Sigmoid colon (tissue), 7 donors: ENCODE data around the gene CRLF2. TPM values are rescaled to one million over a fixed set of nuclear protein-coding genes. Genes with fewer than 3 reads are reported as not detected.

Experiments
- DNase-seq: peaks from one replicate; pipeline ENCODE4 v3.0.0-alpha.2; 2019
- H3K27ac ChIP-seq, 4 donors: fragments of 200-600 bp; sonication (generic); one replicate each; pipeline ENCODE4 v1.5.1; 2016 to 2019; ENCODE audit warnings: mild to moderate bottlenecking in 1 of 4
- H3K27me3 ChIP-seq, 3 donors: fragments of 200-600 bp; sonication (generic); one replicate each; pipeline ENCODE4 v1.5.1; 2019; ENCODE audit warnings: mild to moderate bottlenecking in 1 of 3
- H3K36me3 ChIP-seq, 4 donors: fragments of 200-600 bp; sonication (generic); one replicate each; pipeline ENCODE4 v1.5.1; 2016 to 2019
- H3K4me1 ChIP-seq, 4 donors: fragments of 200-600 bp; sonication (generic); one replicate each; pipeline ENCODE4 v1.5.1; 2017 to 2019
- H3K4me3 ChIP-seq, 4 donors: fragments of 200-600 bp; sonication (generic); one replicate each; pipeline ENCODE4 v1.5.1; 2017 to 2019; ENCODE audit warnings: mild to moderate bottlenecking in 2 of 4, moderate library complexity in 1 of 4
- H3K9me3 ChIP-seq, 4 donors: fragments of 200-600 bp in 3 of 4; sonication (generic) in 3 of 4; one replicate each; pipeline versions ENCODE4 v1.5.1 to v1.6.1; 2013 to 2019
- CTCF ChIP-seq, 4 experiments: fragments of 450-650 bp in 3 of 4; fragments of 200-600 bp in 1 of 4; IDR thresholded peaks; one replicate each; pipeline ENCODE4 v1.5.1; 2016 to 2019; ENCODE audit warnings: antibody characterized with exemption in 4 of 4, mild to moderate bottlenecking in 3 of 4, moderate library complexity in 2 of 4
- EP300 ChIP-seq, 4 donors: sonication (generic); formaldehyde crosslinking; IDR thresholded peaks; one replicate each; pipeline ENCODE4 v1.6.1; 2017; ENCODE audit warnings: antibody characterized with exemption in 4 of 4
- POLR2A ChIP-seq, 2 donors: fragments of 450-650 bp; IDR thresholded peaks; one replicate each; pipeline ENCODE4 v1.6.1; 2016; ENCODE audit warnings: antibody characterized with exemption in 2 of 2, mild to moderate bottlenecking in 2 of 2, moderate library complexity in 2 of 2
- POLR2AphosphoS5 ChIP-seq, 4 donors: sonication (generic); formaldehyde crosslinking; IDR thresholded peaks; one replicate each; pipeline ENCODE4 v1.6.1; 2017; ENCODE audit warnings: antibody characterized with exemption in 4 of 4
- WGBS, 2 donors: extraction: QIAGEN DNeasy Blood & Tissue Kit; methylation state at CpG; one replicate each; pipeline ENCODE4 v1.1.7; 2013; 5-methylcytosine and 5-hydroxymethylcytosine counted together
- intact Hi-C: fragments of 100-400 bp; cut with DNase I; formaldehyde crosslinking; loops from one replicate; pipeline ENCODE4 v1.15.1; 2023
- polyA plus RNA-seq, 3 donors: library from polyadenylated mRNA; stranded (reverse); fragments of 200-250 nt; gene quantifications; one replicate each; pipeline ENCODE4 v1.2.3, GENCODE V29; 2013
- total RNA-seq, 4 donors: library from RNA; depleted of rRNA; stranded (reverse); fragments of >200 nt; gene quantifications; one replicate each; pipeline ENCODE4 v1.1.0, GENCODE V29; 2016
- donor health status: healthy with polysubstance abuse.
- donor health status: Bipolar disorder and iron deficiency.
- donor health status: healthy.

CRLF2 gene
- total and polyA plus RNA-seq, 7 donors: 0.41 to 1.1 (median 0.74) TPM; not detected in 3

- H3K27ac ChIP-seq: no peak overlapping the region
- H3K36me3 ChIP-seq: no peaks in the 10 kb centered on the region
- peaks cover 0 to 17% (median 8%) of the 10 kb centered on the region in 3 donors for H3K27me3 ChIP-seq
- TF ChIP-seq CTCF (IDR thresholded peaks at IDR 0.05) (no peak), POLR2AphosphoS5 (IDR thresholded peaks at IDR 0.05) (peak in 2 of 4 donors; percentile 44 to 67)
- peak; percentile 63 for DNase-seq
- peaks cover 0 to 5% (median 0%) of the 10 kb centered on the region in 4 donors for H3K4me1 ChIP-seq
- intact Hi-C loops: no loop called here
- 15 to 47% methylated on average over 12 of the region's 12 CpGs for WGBS, 2 donors
- no peaks in the 10 kb centered on the region for H3K9me3 ChIP-seq
- H3K4me3 ChIP-seq: no peak overlapping the region
Observed at GRCh38 chrX:1165535-1166196, 46.8 kb downstream of the CRLF2 start.

GRCh38 chrX:1164322-1165288 lies 47.8 kb downstream of the CRLF2 start:
- H3K27me3 ChIP-seq: peaks cover 0 to 17% (median 8%) of the 10 kb centered on the region in 3 donors
- H3K27ac ChIP-seq: no peak overlapping the region
- intact Hi-C loops: no loop called here
- TF ChIP-seq POLR2A (IDR thresholded peaks at IDR 0.05): no peak
- TF ChIP-seq POLR2AphosphoS5 (IDR thresholded peaks at IDR 0.05): peak in 1 of 4 donors; percentile 10
- no peak for TF ChIP-seq CTCF (IDR thresholded peaks at IDR 0.05)
- no peaks in the 10 kb centered on the region for H3K36me3 ChIP-seq
- peak; percentile 70 for DNase-seq
- H3K4me3 ChIP-seq: no peak overlapping the region
- H3K4me1 ChIP-seq: peaks cover 0 to 5% (median 0%) of the 10 kb centered on the region in 4 donors
- WGBS, 2 donors: 17 to 46% methylated on average over 18 of the region's 18 CpGs
- H3K9me3 ChIP-seq: no peaks in the 10 kb centered on the region

GRCh38 chrX:1163231-1163630 lies 49.2 kb downstream of the CRLF2 start:
- no peak for DNase-seq
- WGBS, 2 donors: 77 to 79% methylated on average over 11 of the region's 11 CpGs

More at GRCh38 chrX:1163231-1163630, 49.2 kb downstream of the CRLF2 start:
- Histone ChIP-seq H3K27me3 (peaks cover 0 to 17% (median 8%) of the 10 kb centered on the region in 3 donors), H3K4me1 (peaks cover 0 to 5% (median 0%) of the 10 kb centered on the region in 4 donors), H3K27ac (no peak overlapping the region), H3K9me3 (no peaks in the 10 kb centered on the region), H3K4me3 (no peak overlapping the region), H3K36me3 (no peaks in the 10 kb centered on the region)
- intact Hi-C loops: no loop called here
- no peak for TF ChIP-seq POLR2AphosphoS5 (IDR thresholded peaks at IDR 0.05)
- no peak for TF ChIP-seq EP300 (IDR thresholded peaks at IDR 0.05)
- TF ChIP-seq CTCF (IDR thresholded peaks at IDR 0.05): no peak
- TF ChIP-seq POLR2A (IDR thresholded peaks at IDR 0.05): no peak
